GM18505 (cell line): ENCODE measurements around the gene HEXB.

Experiments used
- ATAC-seq: cut with Tn5 transposase; IDR thresholded peaks from one replicate; pipeline ENCODE4 v1.9.1; 2021; ENCODE audit not compliant: unreplicated experiment
- POLR2A ChIP-seq: IDR thresholded peaks from 4 replicates; pipeline ENCODE4 v1.6.1; 2011; ENCODE audit warnings: borderline replicate concordance; ENCODE audit not compliant: insufficient read depth, insufficient read length; ENCODE audit errors: extremely low read depth

Gene HEXB

GRCh38 chr5:74647096-74647495 is 37.9 kb upstream of the HEXB start:
- no peak for ATAC-seq
- no peak for TF ChIP-seq POLR2A

GRCh38 chr5:74648835-74649293 is 36.2 kb upstream of the HEXB start:
- no peak for ATAC-seq
- no peak for TF ChIP-seq POLR2A

DNA sequence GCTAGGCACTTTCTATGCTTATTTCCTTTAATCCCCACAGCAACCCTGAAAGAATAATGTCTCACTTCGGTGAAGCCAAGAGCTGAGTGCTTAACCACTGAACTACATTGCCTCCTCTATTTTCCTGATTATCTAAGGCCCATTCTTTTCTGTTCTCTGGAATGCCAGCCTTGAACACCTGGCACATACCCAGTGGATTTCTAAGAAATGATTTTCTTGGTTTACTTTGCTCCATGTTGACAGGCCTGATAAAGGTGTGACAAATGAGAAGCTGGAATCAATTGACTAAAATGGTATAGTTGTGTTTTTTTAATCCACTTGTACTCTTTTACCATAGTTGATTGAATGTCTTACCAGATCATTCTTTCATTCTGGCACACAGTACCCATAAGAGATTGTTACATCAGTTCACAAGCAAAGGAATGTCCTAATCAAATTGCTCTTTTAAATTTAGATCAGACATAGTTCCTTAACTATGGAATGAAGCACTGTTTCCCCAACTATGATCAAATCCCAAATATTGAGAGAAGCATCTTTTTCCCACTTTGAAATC is 35.5 kb upstream of the HEXB start:
- ATAC-seq, result no peak
- no peak for TF ChIP-seq POLR2A

DNA sequence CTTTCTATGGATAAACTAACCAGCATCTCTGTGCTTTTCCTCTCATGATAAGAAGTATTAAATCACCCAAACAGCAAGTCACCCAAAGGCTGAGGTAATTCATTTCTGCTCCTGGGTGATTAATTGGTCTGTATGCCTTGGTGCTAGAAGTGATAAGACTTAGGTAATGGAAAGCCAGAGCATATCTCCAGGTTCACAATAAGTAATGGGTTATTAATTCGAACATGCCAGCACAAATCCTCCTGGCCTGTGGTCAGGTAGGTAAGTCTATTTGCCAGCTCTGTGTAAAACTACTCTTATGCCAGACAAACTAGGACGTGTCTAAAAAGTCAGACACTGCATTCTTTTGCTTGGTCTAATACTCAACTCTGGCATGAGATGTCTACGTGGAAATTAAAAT is 33.3 kb upstream of the HEXB start:
- ATAC-seq, result no peak
- no peak for TF ChIP-seq POLR2A

DNA sequence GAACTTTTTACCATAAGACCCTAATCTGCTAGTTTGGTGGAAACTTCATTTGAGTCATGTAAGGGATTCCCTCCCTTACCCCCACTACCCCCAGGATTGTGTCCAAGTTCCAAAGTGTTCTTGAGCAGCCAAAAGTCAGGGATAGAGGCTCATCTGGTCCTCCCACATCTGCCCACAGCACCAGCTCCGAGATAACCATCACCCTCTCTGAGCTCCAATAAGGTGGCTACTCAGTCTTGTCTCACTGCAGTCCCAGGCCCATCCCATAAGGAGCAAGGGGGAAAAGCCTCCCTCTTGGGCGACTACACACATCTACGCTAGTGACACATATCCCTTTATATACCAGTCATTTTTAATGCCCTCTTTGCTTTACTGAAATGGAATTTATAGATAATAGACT is 32.5 kb upstream of the HEXB start:
- no peak for ATAC-seq
- no peak for TF ChIP-seq POLR2A

GRCh38 chr5:74653991-74654390 is 31.0 kb upstream of the HEXB start:
- ATAC-seq, result no peak
- no peak for TF ChIP-seq POLR2A

- TF ChIP-seq POLR2A, result no peak
- ATAC-seq, result no peak
These were observed 29.8 kb upstream of the HEXB start for GRCh38 chr5:74655206-74655605.

GRCh38 chr5:74655716-74656115 is 29.3 kb upstream of the HEXB start:
- ATAC-seq, result no peak
- no peak for TF ChIP-seq POLR2A

GRCh38 chr5:74657165-74657564 is 27.9 kb upstream of the HEXB start:
- TF ChIP-seq POLR2A, result no peak
- ATAC-seq, result no peak

GRCh38 chr5:74659172-74659571 is 25.9 kb upstream of the HEXB start:
- no peak for ATAC-seq
- TF ChIP-seq POLR2A, result no peak

DNA sequence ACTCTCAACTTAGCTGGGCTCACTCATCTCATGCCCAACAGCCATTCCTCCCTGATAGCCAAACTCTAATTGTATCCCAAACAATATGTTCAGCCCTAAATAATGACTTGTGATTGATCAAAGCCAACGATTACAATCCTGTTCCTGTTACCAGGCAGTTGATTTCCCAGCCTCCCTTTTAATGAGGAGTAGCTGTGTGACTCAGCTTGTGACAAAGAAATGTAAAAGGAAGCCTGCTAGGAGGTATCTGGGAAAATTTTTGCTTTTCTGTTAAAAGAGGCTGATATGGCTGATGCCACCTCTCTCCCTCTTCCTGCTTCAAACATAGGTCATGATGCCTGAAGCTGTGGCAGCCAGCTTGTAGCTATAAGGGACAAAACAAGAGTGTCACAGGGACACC is 24.9 kb upstream of the HEXB start:
- no peak for ATAC-seq
- no peak for TF ChIP-seq POLR2A

- no peak for ATAC-seq
These were observed 24.2 kb upstream of the HEXB start for GRCh38 chr5:74660873-74661272.

DNA sequence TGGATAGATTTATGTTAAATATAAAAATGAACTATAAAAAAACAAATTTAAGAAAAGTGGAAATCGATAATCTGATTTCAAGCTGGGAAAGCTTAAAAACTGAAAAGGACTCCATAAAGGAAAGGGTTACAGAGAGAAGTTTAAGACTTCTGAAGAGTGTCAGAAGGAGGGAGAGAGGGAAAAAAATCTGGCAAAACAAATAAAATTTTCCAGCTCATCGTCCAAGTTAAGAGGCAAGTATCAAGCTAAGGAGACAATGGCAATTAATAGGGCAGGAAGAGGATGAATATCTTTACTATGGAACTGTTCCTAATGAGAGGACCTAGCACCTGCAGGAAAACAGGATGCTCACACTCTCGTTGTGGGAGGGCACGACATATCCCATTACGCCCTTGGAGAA is 20.5 kb upstream of the HEXB start:
- no peak for TF ChIP-seq POLR2A
- no peak for ATAC-seq

More at GRCh38 chr5:74660873-74661272, 24.2 kb upstream of the HEXB start:
- no peak for TF ChIP-seq POLR2A

DNA sequence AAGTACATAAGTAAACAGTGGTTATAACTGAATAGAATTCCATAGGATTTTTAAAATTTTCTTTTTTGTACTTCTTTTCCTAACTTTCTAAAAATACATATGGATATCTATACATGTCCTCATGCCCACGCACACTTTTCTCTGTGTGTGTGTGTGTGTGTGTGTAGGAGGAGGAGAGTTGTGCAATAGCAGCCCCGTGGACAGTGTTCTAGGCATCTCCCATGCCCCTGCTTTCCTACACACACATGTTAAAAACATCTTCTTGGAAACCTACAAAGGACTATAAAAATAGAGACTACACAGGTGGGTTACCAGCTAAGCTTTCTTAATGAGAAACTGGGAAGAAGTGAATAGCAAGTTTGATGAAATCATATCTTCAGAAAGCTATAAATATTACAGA is 19.8 kb upstream of the HEXB start:
- no peak for TF ChIP-seq POLR2A

DNA sequence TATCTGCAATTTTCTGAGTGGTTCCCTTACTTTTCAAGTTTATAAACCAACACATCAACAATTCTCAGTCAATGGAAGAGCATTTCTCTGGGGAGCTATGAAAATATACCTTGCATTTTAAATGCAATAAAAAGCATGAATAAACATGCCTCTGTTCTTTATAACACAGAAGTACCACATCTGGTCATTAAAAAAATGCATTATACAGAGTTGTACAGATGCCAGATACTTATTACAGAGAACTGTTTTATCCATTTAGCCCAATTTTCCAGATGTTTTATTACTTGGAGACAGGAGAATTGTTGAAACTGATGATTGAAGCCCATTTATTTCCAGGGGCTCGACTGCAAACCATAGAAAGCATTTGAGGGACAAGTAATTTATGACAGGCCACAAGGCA is 19.2 kb upstream of the HEXB start:
- no peak for ATAC-seq
- no peak for TF ChIP-seq POLR2A

More for the DNA sequence above, 19.8 kb upstream of the HEXB start:
- ATAC-seq, result no peak
